Muscle of leg (tissue), 11 donors: ENCODE results near the gene MRPL39. TPM values are rescaled to one million over a fixed set of nuclear protein-coding genes. Genes with fewer than 3 reads are reported as not detected.

Experiments used
- DNase-seq: peaks from one replicate; pipeline ENCODE4 v3.0.0; 2013
- H3K27ac ChIP-seq: one replicate; pipeline ENCODE4 v1.5.1; 2013; ENCODE audit warnings: mild to moderate bottlenecking, low read length, control low read depth
- H3K27me3 ChIP-seq: one replicate; pipeline ENCODE4 v1.6.1; 2013; ENCODE audit warnings: low read length; ENCODE audit not compliant: control insufficient read depth, insufficient read depth
- H3K36me3 ChIP-seq: one replicate; pipeline ENCODE4 v1.6.1; 2013; ENCODE audit warnings: low read length; ENCODE audit not compliant: control insufficient read depth, insufficient read depth
- H3K4me1 ChIP-seq: one replicate; pipeline ENCODE4 v1.6.1; 2013; ENCODE audit warnings: low read length; ENCODE audit not compliant: control insufficient read depth, insufficient read depth
- H3K4me3 ChIP-seq: one replicate; pipeline ENCODE4 v1.5.1; 2013; ENCODE audit warnings: low read length, control low read depth
- H3K9me3 ChIP-seq: replicated peaks from 2 replicates; pipeline ENCODE4 v1.6.1; 2013; ENCODE audit warnings: low read depth, low read length; ENCODE audit not compliant: control insufficient read depth
- WGBS: methylation state at CpG from one replicate; pipeline ENCODE4 v1.1.5; 2013; ENCODE audit warnings: missing lambda C conversion rate; ENCODE audit not compliant: insufficient coverage; 5-methylcytosine and 5-hydroxymethylcytosine counted together
- polyA plus RNA-seq, 8 donors: library from polyadenylated mRNA; unstranded; fragments of 120-200 nt; gene quantifications; one replicate each; pipeline versions ENCODE4 v1.2.1 to v1.2.3, GENCODE V29; 2013; ENCODE audit warnings: inconsistent platforms in 1 of 8, low replicate concordance in 1 of 8; ENCODE audit not compliant: insufficient read length in 8 of 8, insufficient read depth in 1 of 8
- total RNA-seq: library from RNA; stranded (reverse); fragments of 120-200 nt; gene quantifications from one replicate; pipeline ENCODE4 v1.2.4, GENCODE V29; 2013

The MRPL39 gene
- total and polyA plus RNA-seq, 9 donors, result 26.7 to 37.5 (median 29.7) TPM

- Histone ChIP-seq H3K4me1 (no peaks in the 10 kb centered on the region), H3K27ac (no peak overlapping the region), H3K27me3 (no peaks in the 10 kb centered on the region), H3K9me3 (no peaks in the 10 kb centered on the region), H3K36me3 (no peaks in the 10 kb centered on the region), H3K4me3 (no peak overlapping the region)
- DNase-seq, result no peak
- no CpG with 5 or more reads among the region's 1 CpG for WGBS
Observed at GRCh38 chr21:25571726-25572121, 35.6 kb downstream of the MRPL39 start.

GRCh38 chr21:25569711-25570110 lies 37.6 kb downstream of the MRPL39 start:
- Histone ChIP-seq H3K27ac (no peak overlapping the region), H3K4me1 (no peaks in the 10 kb centered on the region)
- 70% methylated on average over 1 of the region's 4 CpGs for WGBS

GRCh38 chr21:25569084-25569483 lies 38.2 kb downstream of the MRPL39 start:
- no CpG with 5 or more reads among the region's 1 CpG for WGBS
- H3K9me3 ChIP-seq, result no peaks in the 10 kb centered on the region
- no peaks in the 10 kb centered on the region for H3K27me3 ChIP-seq
- DNase-seq, result no peak
- H3K27ac ChIP-seq, result no peak overlapping the region
- peaks cover 6% of the 10 kb centered on the region for H3K36me3 ChIP-seq
- no peak overlapping the region for H3K4me3 ChIP-seq
- H3K4me1 ChIP-seq, result no peaks in the 10 kb centered on the region

More at GRCh38 chr21:25569711-25570110, 37.6 kb downstream of the MRPL39 start:
- Histone ChIP-seq H3K36me3 (peaks cover 6% of the 10 kb centered on the region), H3K4me3 (no peak overlapping the region), H3K9me3 (no peaks in the 10 kb centered on the region), H3K27me3 (no peaks in the 10 kb centered on the region)
- no peak for DNase-seq

- Histone ChIP-seq H3K27me3 (no peaks in the 10 kb centered on the region), H3K27ac (peak overlapping the region; percentile 37), H3K9me3 (no peaks in the 10 kb centered on the region), H3K36me3 (peaks cover 6% of the 10 kb centered on the region), H3K4me1 (no peaks in the 10 kb centered on the region), H3K4me3 (no peak overlapping the region)
- DNase-seq, result peak; percentile 85
- WGBS, result no CpG with 5 or more reads among the region's 5 CpGs
Observed at GRCh38 chr21:25568246-25568645, 39.0 kb downstream of the MRPL39 start.

- Histone ChIP-seq H3K36me3 (peaks cover 6% of the 10 kb centered on the region), H3K4me3 (no peak overlapping the region), H3K9me3 (no peaks in the 10 kb centered on the region), H3K27ac (no peak overlapping the region), H3K4me1 (no peaks in the 10 kb centered on the region), H3K27me3 (no peaks in the 10 kb centered on the region)
- 92% methylated on average over 2 of the region's 4 CpGs for WGBS
- no peak for DNase-seq
Observed at GRCh38 chr21:25567472-25567871, 39.8 kb downstream of the MRPL39 start.

GRCh38 chr21:25566645-25567044 lies 40.6 kb downstream of the MRPL39 start:
- no peaks in the 10 kb centered on the region for H3K4me1 ChIP-seq
- H3K27me3 ChIP-seq, result no peaks in the 10 kb centered on the region
- no CpG with 5 or more reads among the region's 3 CpGs for WGBS
- H3K9me3 ChIP-seq, result no peaks in the 10 kb centered on the region
- no peak overlapping the region for H3K27ac ChIP-seq
- no peak overlapping the region for H3K4me3 ChIP-seq
- H3K36me3 ChIP-seq, result peaks cover 6% of the 10 kb centered on the region
- no peak for DNase-seq

GRCh38 chr21:25565272-25566211 lies 41.7 kb downstream of the MRPL39 start:
- Histone ChIP-seq H3K9me3 (no peaks in the 10 kb centered on the region), H3K4me3 (no peak overlapping the region), H3K4me1 (no peaks in the 10 kb centered on the region), H3K27me3 (no peaks in the 10 kb centered on the region), H3K36me3 (peaks cover 6% of the 10 kb centered on the region), H3K27ac (no peak overlapping the region)
- 100% methylated on average over 2 of the region's 3 CpGs for WGBS
- no peak for DNase-seq

GRCh38 chr21:25564349-25564948 lies 42.8 kb downstream of the MRPL39 start:
- Histone ChIP-seq H3K4me1 (no peaks in the 10 kb centered on the region), H3K36me3 (peaks cover 6% of the 10 kb centered on the region), H3K27me3 (no peaks in the 10 kb centered on the region), H3K27ac (no peak overlapping the region), H3K4me3 (no peak overlapping the region), H3K9me3 (no peaks in the 10 kb centered on the region)
- no CpG with 5 or more reads among the region's 3 CpGs for WGBS
- DNase-seq, result no peak

- peak; percentile 6 for DNase-seq
- H3K4me1 ChIP-seq, result no peaks in the 10 kb centered on the region
Observed at GRCh38 chr21:25563361-25564116, 43.7 kb downstream of the MRPL39 start.

GRCh38 chr21:25562660-25563059 lies 44.6 kb downstream of the MRPL39 start:
- Histone ChIP-seq H3K4me1 (no peaks in the 10 kb centered on the region), H3K27me3 (no peaks in the 10 kb centered on the region), H3K4me3 (peak overlapping the region; percentile 47), H3K36me3 (peaks cover 6% of the 10 kb centered on the region), H3K27ac (no peak overlapping the region), H3K9me3 (no peaks in the 10 kb centered on the region)
- WGBS, result no CpG with 5 or more reads among the region's 10 CpGs
- no peak for DNase-seq

More at GRCh38 chr21:25563361-25564116, 43.7 kb downstream of the MRPL39 start:
- no peak overlapping the region for H3K4me3 ChIP-seq
- no CpG with 5 or more reads among the region's 3 CpGs for WGBS
- H3K27me3 ChIP-seq, result no peaks in the 10 kb centered on the region
- H3K36me3 ChIP-seq, result peaks cover 6% of the 10 kb centered on the region
- no peaks in the 10 kb centered on the region for H3K9me3 ChIP-seq
- H3K27ac ChIP-seq, result no peak overlapping the region
